NCI-H2196 (cell line): ENCODE measurements around the gene WRAP73.

ENCODE experiments used
- DNase-seq: peaks from one replicate; lab custom pipeline; 2025; ENCODE audit not compliant: unreplicated experiment; lab: John Stamatoyannopoulos, UW

WRAP73 gene

GRCh38 chr1:3669421-3669821 lies 19.5 kb upstream of the WRAP73 start:
- DNase-seq: no peak

GRCh38 chr1:3668585-3669300 lies 18.8 kb upstream of the WRAP73 start:
- DNase-seq: peak; percentile 92

GRCh38 chr1:3668148-3668547 lies 18.2 kb upstream of the WRAP73 start:
- no peak for DNase-seq

- no peak for DNase-seq
Observed at GRCh38 chr1:3664700-3665375, 14.9 kb upstream of the WRAP73 start.

- no peak for DNase-seq
Observed at GRCh38 chr1:3663999-3664699, 14.2 kb upstream of the WRAP73 start.

- DNase-seq: no peak
Observed at GRCh38 chr1:3662080-3662671, 12.3 kb upstream of the WRAP73 start.

GRCh38 chr1:3661631-3662030 lies 11.7 kb upstream of the WRAP73 start:
- no peak for DNase-seq

GRCh38 chr1:3660704-3661103 lies 10.8 kb upstream of the WRAP73 start:
- no peak for DNase-seq

- no peak for DNase-seq
Observed at GRCh38 chr1:3659093-3659492, 9.2 kb upstream of the WRAP73 start.

- DNase-seq: no peak
Observed at GRCh38 chr1:3658231-3658615, 8.3 kb upstream of the WRAP73 start.

- no peak for DNase-seq
Observed at GRCh38 chr1:3657578-3658230, 7.8 kb upstream of the WRAP73 start.

- DNase-seq: no peak
Observed at GRCh38 chr1:3657096-3657475, 7.2 kb upstream of the WRAP73 start.

- no peak for DNase-seq
Observed at GRCh38 chr1:3656450-3657095, 6.7 kb upstream of the WRAP73 start.

GRCh38 chr1:3654549-3655281 lies 4.8 kb upstream of the WRAP73 start:
- DNase-seq: no peak

- DNase-seq: no peak
Observed at GRCh38 chr1:3653286-3653618, 3.3 kb upstream of the WRAP73 start.

- peak; percentile 51 for DNase-seq
Observed at GRCh38 chr1:3652548-3653285, 2.8 kb upstream of the WRAP73 start.

- peak; percentile 64 for DNase-seq
Observed at GRCh38 chr1:3651930-3652547, 2.1 kb upstream of the WRAP73 start, which contains the start of gene TP73. Gene TP73 (plus strand): TSS chr1:3652516. CDS start chr1:3682366, 29,850 bp downstream.

GRCh38 chr1:3651026-3651929 lies 1.4 kb upstream of the WRAP73 start:
- no peak for DNase-seq
